K562 (cell line): ENCODE data around the gene ACOT13. TPM values are rescaled to one million over a fixed set of nuclear protein-coding genes. Genes with fewer than 3 reads are reported as not detected.

Experiments used
- ARHGAP35 ChIP-seq: fragments of 450-650 bp; IDR thresholded peaks from 2 replicates; pipeline ENCODE4 v1.6.1; 2018; ENCODE audit not compliant: partially characterized antibody
- CBFA2T3 ChIP-seq: fragments of 450-650 bp; IDR thresholded peaks from 2 replicates; pipeline ENCODE4 v1.6.1; 2017
- CGGBP1 ChIP-seq: fragments of 250-450 bp; sonication (Bioruptor Pico); IDR thresholded peaks from 2 replicates; pipeline ENCODE4 v1.9.0; 2021; ENCODE audit warnings: mild to moderate bottlenecking
- CUX1 ChIP-seq: fragments of 200-800 bp; sonication (Bioruptor generic); IDR thresholded peaks from 2 replicates; pipeline ENCODE4 v1.6.1; 2016; ENCODE audit warnings: missing genetic modification characterization, missing compliant biosample characterization
- EP400 ChIP-seq: fragments of 450-650 bp; IDR thresholded peaks from 2 replicates; pipeline ENCODE4 v1.6.1; 2017; ENCODE audit warnings: antibody characterized with exemption, mild to moderate bottlenecking, moderate library complexity
- ERF ChIP-seq: fragments of 450-650 bp; formaldehyde crosslinking; IDR thresholded peaks from 2 replicates; pipeline ENCODE4 v1.4.0; 2020; ENCODE audit warnings: mild to moderate bottlenecking, mixed read lengths
- POLR2B ChIP-seq: fragments of 450-650 bp; IDR thresholded peaks from 2 replicates; pipeline ENCODE4 v1.6.1; 2018; ENCODE audit warnings: low read depth; ENCODE audit not compliant: partially characterized antibody
- TAF15 ChIP-seq: fragments of 200-400 bp; formaldehyde crosslinking; IDR thresholded peaks from 2 replicates; pipeline ENCODE4 v1.6.1; 2017; ENCODE audit warnings: mild to moderate bottlenecking, low read depth, low read length, moderate library complexity
- TOE1 ChIP-seq, 2 experiments: fragments of 450-650 bp in 1 of 2; sonication (generic) in 1 of 2; formaldehyde crosslinking in 1 of 2; IDR thresholded peaks; 2 replicates each; pipeline versions ENCODE4 v1.7.1 to v1.8.0; 2016 to 2022; ENCODE audit warnings: borderline replicate concordance in 2 of 2, mild to moderate bottlenecking in 2 of 2, antibody characterized with exemption in 1 of 2, inconsistent platforms in 1 of 2, low read depth in 1 of 2, missing genetic modification reagents in 1 of 2, moderate library complexity in 1 of 2
- ZNF699 ChIP-seq: fragments of 250-450 bp; sonication (Bioruptor Pico); IDR thresholded peaks from 2 replicates; pipeline ENCODE4 v1.8.0; 2021; ENCODE audit warnings: mild to moderate bottlenecking, moderate library complexity; ENCODE audit not compliant: insufficient replicate concordance
- polyA plus RNA-seq, 8 experiments: library from polyadenylated mRNA; depleted of rRNA in 4 of 8; stranded (reverse) in 5 of 8; unstranded in 3 of 8; fragments of >200 nt; fragmentation: Nextera tagmentation in 2 of 8; fragmentation: Illumina TruSeq in 1 of 8; extraction: Ambion mirVana in 2 of 8; extraction: Trizol in 1 of 8; gene quantifications; 2 replicates each; pipeline versions ENCODE4 v1.2.1 to v1.2.3, GENCODE V29; 2011 to 2014; ENCODE audit warnings: inconsistent platforms in 1 of 8, missing spikeins in 1 of 8
- total RNA-seq, 7 experiments: library from RNA; depleted of rRNA in 6 of 7; stranded (reverse); fragments of >200 nt in 6 of 7; fragmentation: Illumina TruSeq in 2 of 7; extraction: Trizol in 2 of 7; gene quantifications; 2 replicates each; pipeline versions ENCODE4 v1.2.1 to v1.2.3, GENCODE V29; 2011 to 2021; ENCODE audit warnings: low replicate concordance in 1 of 7
- TF ChIP-seq, protein P1 (sequence below): fragments of 450-650 bp; IDR thresholded peaks from 2 replicates; pipeline ENCODE4 v1.6.1; 2017; ENCODE audit warnings: antibody characterized with exemption, mild to moderate bottlenecking
- TF ChIP-seq, protein P2 (sequence below): fragments of 250-450 bp; sonication (Bioruptor Pico); IDR thresholded peaks from 2 replicates; pipeline ENCODE4 v1.4.0; 2020; ENCODE audit warnings: mild to moderate bottlenecking, moderate library complexity

Gene ACOT13
- total and polyA plus RNA-seq, 9 of the 15 experiments (the other 6 are each of a cell fraction or from before 2014, with no cell fraction given), result 14.1 to 129 (median 65.7) TPM

- TF ChIP-seq, protein P1, sequence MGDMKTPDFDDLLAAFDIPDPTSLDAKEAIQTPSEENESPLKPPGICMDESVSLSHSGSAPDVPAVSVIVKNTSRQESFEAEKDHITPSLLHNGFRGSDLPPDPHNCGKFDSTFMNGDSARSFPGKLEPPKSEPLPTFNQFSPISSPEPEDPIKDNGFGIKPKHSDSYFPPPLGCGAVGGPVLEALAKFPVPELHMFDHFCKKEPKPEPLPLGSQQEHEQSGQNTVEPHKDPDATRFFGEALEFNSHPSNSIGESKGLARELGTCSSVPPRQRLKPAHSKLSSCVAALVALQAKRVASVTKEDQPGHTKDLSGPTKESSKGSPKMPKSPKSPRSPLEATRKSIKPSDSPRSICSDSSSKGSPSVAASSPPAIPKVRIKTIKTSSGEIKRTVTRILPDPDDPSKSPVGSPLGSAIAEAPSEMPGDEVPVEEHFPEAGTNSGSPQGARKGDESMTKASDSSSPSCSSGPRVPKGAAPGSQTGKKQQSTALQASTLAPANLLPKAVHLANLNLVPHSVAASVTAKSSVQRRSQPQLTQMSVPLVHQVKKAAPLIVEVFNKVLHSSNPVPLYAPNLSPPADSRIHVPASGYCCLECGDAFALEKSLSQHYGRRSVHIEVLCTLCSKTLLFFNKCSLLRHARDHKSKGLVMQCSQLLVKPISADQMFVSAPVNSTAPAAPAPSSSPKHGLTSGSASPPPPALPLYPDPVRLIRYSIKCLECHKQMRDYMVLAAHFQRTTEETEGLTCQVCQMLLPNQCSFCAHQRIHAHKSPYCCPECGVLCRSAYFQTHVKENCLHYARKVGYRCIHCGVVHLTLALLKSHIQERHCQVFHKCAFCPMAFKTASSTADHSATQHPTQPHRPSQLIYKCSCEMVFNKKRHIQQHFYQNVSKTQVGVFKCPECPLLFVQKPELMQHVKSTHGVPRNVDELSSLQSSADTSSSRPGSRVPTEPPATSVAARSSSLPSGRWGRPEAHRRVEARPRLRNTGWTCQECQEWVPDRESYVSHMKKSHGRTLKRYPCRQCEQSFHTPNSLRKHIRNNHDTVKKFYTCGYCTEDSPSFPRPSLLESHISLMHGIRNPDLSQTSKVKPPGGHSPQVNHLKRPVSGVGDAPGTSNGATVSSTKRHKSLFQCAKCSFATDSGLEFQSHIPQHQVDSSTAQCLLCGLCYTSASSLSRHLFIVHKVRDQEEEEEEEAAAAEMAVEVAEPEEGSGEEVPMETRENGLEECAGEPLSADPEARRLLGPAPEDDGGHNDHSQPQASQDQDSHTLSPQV, result peak; percentile 40; the same call in 1 of the 2 replicates
- TF ChIP-seq ZNF699 (CRISPR knock-in tag), result no peak
- no peak for TF ChIP-seq ARHGAP35
- no peak for TF ChIP-seq TAF15
- TF ChIP-seq CBFA2T3, result peak; percentile 25; the same call in 1 of the 2 replicates
- peak; percentile 88 for TF ChIP-seq EP400
- peak; percentile 87 for TF ChIP-seq POLR2B
- TF ChIP-seq TOE1 (IDR thresholded peaks at IDR 0.05; ENCODE audit: borderline replicate concordance), result peak; percentile 96
- TF ChIP-seq TOE1 (CRISPR knock-in tag; IDR thresholded peaks at IDR 0.05; ENCODE audit: borderline replicate concordance, low read depth), result no peak
- 0 out of 2 replicates have a peak, but pooled peaks have one; percentile 54 for TF ChIP-seq CGGBP1 (CRISPR knock-in tag)
- TF ChIP-seq ERF, result peak; percentile 35; the same call in 1 of the 2 replicates
- TF ChIP-seq CUX1 (CRISPR knock-in tag), result no peak
- TF ChIP-seq, protein P2, sequence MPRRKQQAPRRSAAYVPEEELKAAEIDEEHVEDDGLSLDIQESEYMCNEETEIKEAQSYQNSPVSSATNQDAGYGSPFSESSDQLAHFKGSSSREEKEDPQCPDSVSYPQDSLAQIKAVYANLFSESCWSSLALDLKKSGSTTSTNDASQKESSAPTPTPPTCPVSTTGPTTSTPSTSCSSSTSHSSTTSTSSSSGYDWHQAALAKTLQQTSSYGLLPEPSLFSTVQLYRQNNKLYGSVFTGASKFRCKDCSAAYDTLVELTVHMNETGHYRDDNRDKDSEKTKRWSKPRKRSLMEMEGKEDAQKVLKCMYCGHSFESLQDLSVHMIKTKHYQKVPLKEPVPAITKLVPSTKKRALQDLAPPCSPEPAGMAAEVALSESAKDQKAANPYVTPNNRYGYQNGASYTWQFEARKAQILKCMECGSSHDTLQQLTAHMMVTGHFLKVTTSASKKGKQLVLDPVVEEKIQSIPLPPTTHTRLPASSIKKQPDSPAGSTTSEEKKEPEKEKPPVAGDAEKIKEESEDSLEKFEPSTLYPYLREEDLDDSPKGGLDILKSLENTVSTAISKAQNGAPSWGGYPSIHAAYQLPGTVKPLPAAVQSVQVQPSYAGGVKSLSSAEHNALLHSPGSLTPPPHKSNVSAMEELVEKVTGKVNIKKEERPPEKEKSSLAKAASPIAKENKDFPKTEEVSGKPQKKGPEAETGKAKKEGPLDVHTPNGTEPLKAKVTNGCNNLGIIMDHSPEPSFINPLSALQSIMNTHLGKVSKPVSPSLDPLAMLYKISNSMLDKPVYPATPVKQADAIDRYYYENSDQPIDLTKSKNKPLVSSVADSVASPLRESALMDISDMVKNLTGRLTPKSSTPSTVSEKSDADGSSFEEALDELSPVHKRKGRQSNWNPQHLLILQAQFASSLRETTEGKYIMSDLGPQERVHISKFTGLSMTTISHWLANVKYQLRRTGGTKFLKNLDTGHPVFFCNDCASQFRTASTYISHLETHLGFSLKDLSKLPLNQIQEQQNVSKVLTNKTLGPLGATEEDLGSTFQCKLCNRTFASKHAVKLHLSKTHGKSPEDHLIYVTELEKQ (CRISPR knock-in tag), result no peak
Observed at GRCh38 chr6:24666641-24667377, at the start of gene ACOT13, which contains the start of gene TDP2 (continued).
